Nephron (organoid): ENCODE results near the gene TNFAIP3.

Experiments used
- H3K27ac Mint-ChIP-seq, 3 experiments: 2 replicates each; pipeline ENCODE4 v1.8.0; 2020; ENCODE audit warnings: mixed read lengths in 3 of 3, mild to moderate bottlenecking in 2 of 3, moderate library complexity in 1 of 3
- H3K27me3 Mint-ChIP-seq: 2 replicates; pipeline ENCODE4 v1.8.0; 2021; ENCODE audit warnings: low read depth, mild to moderate bottlenecking, moderate library complexity, mixed read lengths
- H3K36me3 Mint-ChIP-seq: 2 replicates; pipeline ENCODE4 v1.8.0; 2020; ENCODE audit warnings: low read depth, mixed read lengths
- H3K4me1 Mint-ChIP-seq: 2 replicates; pipeline ENCODE4 v1.8.0; 2020; ENCODE audit warnings: mixed read lengths
- H3K4me3 Mint-ChIP-seq, 3 experiments: 2 replicates each; pipeline ENCODE4 v1.8.0; 2020; ENCODE audit warnings: mild to moderate bottlenecking in 3 of 3, mixed read lengths in 3 of 3, moderate library complexity in 2 of 3
- H3K9me3 Mint-ChIP-seq: 2 replicates; pipeline ENCODE4 v1.8.0; 2020; ENCODE audit warnings: mixed read lengths
- TF ChIP-seq, protein P1 (sequence below), 3 experiments: fragments of 200-600 bp; sonication (generic); IDR thresholded peaks; one replicate each; pipeline ENCODE4 v1.5.0; 2021; ENCODE audit warnings: antibody characterized with exemption in 3 of 3; ENCODE audit not compliant: unreplicated experiment in 3 of 3

TNFAIP3 gene

GRCh38 chr6:137914530-137915193, 47.6 kb downstream of the TNFAIP3 start:
- Mint-ChIP-seq H3K27ac (no peak overlapping the region), H3K27me3 (no peaks in the 10 kb centered on the region), H3K4me3 (no peak overlapping the region), H3K9me3 (peaks cover 13% of the 10 kb centered on the region), H3K36me3 (no peaks in the 10 kb centered on the region), H3K4me1 (no peaks in the 10 kb centered on the region)
- TF ChIP-seq, protein P1, sequence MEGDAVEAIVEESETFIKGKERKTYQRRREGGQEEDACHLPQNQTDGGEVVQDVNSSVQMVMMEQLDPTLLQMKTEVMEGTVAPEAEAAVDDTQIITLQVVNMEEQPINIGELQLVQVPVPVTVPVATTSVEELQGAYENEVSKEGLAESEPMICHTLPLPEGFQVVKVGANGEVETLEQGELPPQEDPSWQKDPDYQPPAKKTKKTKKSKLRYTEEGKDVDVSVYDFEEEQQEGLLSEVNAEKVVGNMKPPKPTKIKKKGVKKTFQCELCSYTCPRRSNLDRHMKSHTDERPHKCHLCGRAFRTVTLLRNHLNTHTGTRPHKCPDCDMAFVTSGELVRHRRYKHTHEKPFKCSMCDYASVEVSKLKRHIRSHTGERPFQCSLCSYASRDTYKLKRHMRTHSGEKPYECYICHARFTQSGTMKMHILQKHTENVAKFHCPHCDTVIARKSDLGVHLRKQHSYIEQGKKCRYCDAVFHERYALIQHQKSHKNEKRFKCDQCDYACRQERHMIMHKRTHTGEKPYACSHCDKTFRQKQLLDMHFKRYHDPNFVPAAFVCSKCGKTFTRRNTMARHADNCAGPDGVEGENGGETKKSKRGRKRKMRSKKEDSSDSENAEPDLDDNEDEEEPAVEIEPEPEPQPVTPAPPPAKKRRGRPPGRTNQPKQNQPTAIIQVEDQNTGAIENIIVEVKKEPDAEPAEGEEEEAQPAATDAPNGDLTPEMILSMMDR (IDR thresholded peaks at IDR 0.05; ENCODE audit: unreplicated experiment in 3 of 3), result no peak

DNA sequence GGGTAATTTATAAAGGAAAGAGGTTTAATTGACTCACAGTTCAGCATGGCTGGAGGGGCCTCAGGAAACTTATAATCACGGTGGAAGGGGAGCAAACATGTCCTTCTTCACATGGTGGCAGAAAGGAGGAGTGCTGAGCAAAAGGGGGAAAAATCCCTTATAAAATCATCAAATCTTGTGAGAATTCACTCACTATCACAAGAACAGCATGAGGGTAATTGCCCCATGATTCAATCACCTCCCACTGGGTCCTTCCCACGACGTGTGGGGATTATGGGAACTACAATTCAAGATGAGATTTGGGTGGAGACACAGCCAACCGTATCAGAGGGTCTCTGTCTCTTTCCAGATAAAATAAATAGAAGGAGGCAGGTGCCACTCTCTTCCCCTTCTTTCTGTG, 48.7 kb downstream of the TNFAIP3 start:
- no peak overlapping the region for H3K27ac Mint-ChIP-seq
- TF ChIP-seq, protein P1 (IDR thresholded peaks at IDR 0.05; ENCODE audit: unreplicated experiment in 3 of 3), result no peak
- H3K9me3 Mint-ChIP-seq, result peaks cover 13% of the 10 kb centered on the region
- no peak overlapping the region for H3K4me3 Mint-ChIP-seq
- H3K4me1 Mint-ChIP-seq, result no peaks in the 10 kb centered on the region
- H3K36me3 Mint-ChIP-seq, result no peaks in the 10 kb centered on the region
- no peaks in the 10 kb centered on the region for H3K27me3 Mint-ChIP-seq

- TF ChIP-seq, protein P1 (IDR thresholded peaks at IDR 0.05; ENCODE audit: unreplicated experiment in 3 of 3), result no peak
- Mint-ChIP-seq H3K4me3 (no peak overlapping the region), H3K9me3 (peaks cover 13% of the 10 kb centered on the region), H3K4me1 (no peaks in the 10 kb centered on the region), H3K36me3 (no peaks in the 10 kb centered on the region), H3K27ac (no peak overlapping the region), H3K27me3 (no peaks in the 10 kb centered on the region)
Observed at GRCh38 chr6:137917551-137918325, 50.7 kb downstream of the TNFAIP3 start.

GRCh38 chr6:137919502-137919823, 52.4 kb downstream of the TNFAIP3 start:
- H3K4me1 Mint-ChIP-seq, result peaks cover 5% of the 10 kb centered on the region
- no peak overlapping the region for H3K27ac Mint-ChIP-seq
- H3K9me3 Mint-ChIP-seq, result peaks cover 4% of the 10 kb centered on the region
- H3K36me3 Mint-ChIP-seq, result no peaks in the 10 kb centered on the region
- TF ChIP-seq, protein P1 (IDR thresholded peaks at IDR 0.05; ENCODE audit: unreplicated experiment in 3 of 3), result no peak
- H3K4me3 Mint-ChIP-seq, result no peak overlapping the region
- H3K27me3 Mint-ChIP-seq, result peaks cover 3% of the 10 kb centered on the region

- peaks cover 4% of the 10 kb centered on the region for H3K9me3 Mint-ChIP-seq
Observed at GRCh38 chr6:137919837-137920730, 53.0 kb downstream of the TNFAIP3 start.

More at GRCh38 chr6:137919837-137920730, 53.0 kb downstream of the TNFAIP3 start:
- TF ChIP-seq, protein P1 (IDR thresholded peaks at IDR 0.05; ENCODE audit: unreplicated experiment in 3 of 3), result no peak
- no peak overlapping the region for H3K27ac Mint-ChIP-seq
- peaks cover 3% of the 10 kb centered on the region for H3K27me3 Mint-ChIP-seq
- no peak overlapping the region for H3K4me3 Mint-ChIP-seq
- H3K4me1 Mint-ChIP-seq, result peaks cover 8% of the 10 kb centered on the region
- no peaks in the 10 kb centered on the region for H3K36me3 Mint-ChIP-seq
